GM12872 (cell line): Measurements from ENCODE around the gene PHACTR3.

ENCODE experiments used
- TF ChIP-seq, protein P1 (sequence below): IDR thresholded peaks from 3 replicates; pipeline ENCODE4 v1.5.1; 2011; ENCODE audit warnings: low read depth, mild to moderate bottlenecking, low read length, moderate library complexity; ENCODE audit not compliant: insufficient read depth

Gene PHACTR3

DNA sequence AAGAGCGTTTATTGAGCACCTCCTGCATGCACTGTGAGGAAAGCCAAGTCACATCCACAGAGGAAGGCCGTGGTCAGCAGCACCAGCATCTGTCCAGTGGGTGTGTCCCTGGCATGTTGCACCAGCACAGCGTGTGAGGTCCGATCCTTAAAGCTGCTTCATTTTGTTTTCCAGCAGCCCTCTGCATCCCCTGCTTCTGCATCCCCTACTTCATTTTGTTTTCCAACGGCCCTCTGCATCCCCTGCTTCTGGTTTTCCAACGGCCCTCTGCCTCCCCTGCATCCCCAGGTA, 181.3 kb downstream of the PHACTR3 start:
- TF ChIP-seq, protein P1, sequence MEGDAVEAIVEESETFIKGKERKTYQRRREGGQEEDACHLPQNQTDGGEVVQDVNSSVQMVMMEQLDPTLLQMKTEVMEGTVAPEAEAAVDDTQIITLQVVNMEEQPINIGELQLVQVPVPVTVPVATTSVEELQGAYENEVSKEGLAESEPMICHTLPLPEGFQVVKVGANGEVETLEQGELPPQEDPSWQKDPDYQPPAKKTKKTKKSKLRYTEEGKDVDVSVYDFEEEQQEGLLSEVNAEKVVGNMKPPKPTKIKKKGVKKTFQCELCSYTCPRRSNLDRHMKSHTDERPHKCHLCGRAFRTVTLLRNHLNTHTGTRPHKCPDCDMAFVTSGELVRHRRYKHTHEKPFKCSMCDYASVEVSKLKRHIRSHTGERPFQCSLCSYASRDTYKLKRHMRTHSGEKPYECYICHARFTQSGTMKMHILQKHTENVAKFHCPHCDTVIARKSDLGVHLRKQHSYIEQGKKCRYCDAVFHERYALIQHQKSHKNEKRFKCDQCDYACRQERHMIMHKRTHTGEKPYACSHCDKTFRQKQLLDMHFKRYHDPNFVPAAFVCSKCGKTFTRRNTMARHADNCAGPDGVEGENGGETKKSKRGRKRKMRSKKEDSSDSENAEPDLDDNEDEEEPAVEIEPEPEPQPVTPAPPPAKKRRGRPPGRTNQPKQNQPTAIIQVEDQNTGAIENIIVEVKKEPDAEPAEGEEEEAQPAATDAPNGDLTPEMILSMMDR, result no peak

DNA sequence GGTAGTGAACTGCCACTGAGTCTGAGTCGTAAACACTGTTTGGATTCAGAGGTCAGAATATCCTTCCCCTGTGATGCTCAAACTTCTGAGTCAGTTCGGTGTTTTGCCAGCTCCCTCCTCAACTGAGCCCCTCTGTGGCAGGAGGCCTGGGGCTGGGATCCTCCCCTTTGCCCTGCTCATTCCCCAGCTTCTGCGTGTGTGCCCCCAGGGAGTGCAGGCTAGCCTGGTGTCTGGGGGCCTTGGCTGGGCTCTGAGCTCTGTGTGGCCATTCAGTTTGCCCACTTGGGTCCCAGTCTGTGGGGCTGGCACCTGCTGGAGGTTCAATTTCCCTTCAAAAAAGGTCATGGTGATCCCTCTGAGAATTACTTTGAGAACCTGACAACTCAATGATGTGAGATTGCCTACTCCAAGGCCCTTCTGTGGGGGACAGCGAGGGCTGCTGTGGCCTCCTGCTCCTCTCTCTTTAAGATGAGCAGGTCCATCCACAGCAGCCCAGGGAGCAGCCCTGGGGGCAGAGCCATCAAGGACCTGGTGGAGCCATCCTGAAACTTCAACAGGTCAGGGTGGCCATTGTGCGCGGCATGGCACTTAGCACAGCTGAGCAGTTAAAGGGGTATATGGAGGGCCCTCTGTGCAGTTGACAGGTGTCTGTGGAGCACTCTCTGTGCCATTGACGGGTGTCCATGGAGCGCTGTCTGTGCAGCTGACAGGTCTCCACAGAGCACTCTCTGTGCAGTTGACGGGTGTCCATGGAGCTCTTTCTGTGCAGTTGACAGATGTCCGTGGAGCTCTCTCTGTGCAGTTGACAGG, 181.9 kb downstream of the PHACTR3 start:
- TF ChIP-seq, protein P1, result no peak

DNA sequence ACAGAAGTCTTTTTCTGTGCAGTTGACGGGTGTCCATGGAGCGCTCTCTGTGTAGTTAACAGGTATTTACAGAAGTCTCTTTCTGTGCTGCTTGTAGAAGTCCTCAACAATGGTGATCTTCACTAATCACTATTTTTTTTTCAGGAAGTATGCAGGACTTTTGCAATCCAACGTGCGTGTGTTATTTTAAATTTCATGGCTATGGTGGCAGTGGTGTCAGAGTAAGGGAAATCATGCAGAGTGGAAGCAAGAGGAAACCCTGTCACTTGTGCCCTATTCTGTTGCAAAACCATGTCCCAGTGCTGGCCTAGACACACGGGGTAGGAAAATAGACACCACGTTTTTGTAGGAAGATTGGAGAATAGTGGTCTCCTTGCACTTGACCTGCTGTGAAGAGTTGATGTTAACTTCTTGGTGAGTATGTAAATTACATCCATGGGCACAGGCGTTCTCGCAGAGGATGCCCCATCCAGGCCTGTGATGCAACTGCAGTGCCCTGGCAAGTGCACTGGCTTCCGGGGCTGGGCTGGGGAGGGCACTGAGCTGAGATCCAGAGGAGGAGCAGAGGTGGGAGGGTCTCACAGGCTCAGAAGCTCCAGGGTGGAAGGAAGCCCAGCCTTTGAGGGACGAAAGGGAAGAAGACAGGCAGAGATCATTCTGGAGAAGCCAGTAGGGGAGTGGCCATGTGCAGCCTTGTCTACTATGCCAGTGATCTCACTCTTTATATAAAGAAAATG, 182.6 kb downstream of the PHACTR3 start:
- TF ChIP-seq, protein P1, result no peak

DNA sequence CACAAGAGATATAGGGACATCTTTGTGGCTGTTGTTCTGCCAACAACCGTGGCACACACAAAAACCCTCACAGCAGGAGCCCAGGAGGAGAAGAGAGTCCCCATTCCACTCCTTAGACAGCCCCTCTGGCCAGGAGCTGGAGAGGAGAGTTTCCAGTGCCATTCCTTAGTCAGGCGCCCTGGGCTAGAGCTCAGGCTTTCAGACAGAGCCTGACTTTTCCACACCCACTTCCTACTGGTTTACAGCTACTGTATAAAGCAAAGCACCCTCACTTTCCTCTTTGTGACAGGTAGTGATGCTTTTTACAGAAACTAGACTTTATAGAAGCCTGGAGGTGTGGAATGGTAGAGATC, 183.2 kb downstream of the PHACTR3 start:
- TF ChIP-seq, protein P1, result no peak

DNA sequence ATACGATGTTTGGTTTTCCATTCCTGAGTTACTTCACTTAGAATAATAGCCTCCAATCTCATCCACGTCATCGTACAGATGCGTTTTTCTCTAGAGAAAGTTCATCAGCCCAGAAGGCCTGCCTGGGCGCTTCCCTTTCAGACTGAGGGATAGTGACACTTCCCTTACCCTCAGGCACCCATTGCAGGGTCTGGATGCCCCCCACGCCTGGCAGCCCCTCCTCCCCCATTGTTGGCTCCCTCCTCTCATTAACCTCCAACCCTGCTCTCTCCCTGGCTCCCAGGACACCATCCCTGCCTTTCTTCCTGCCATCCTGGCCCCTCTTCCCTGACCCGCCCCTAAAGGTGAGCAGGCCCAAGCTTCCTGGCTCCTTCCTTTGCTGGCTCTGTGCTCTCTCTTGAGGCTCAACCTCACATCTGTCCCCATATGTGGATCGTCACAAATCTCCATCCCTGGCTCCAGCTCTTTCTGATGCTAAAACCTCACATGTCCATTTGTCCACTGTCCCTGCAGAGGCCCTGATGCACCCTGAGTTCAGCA, 183.9 kb downstream of the PHACTR3 start:
- TF ChIP-seq, protein P1, result no peak

DNA sequence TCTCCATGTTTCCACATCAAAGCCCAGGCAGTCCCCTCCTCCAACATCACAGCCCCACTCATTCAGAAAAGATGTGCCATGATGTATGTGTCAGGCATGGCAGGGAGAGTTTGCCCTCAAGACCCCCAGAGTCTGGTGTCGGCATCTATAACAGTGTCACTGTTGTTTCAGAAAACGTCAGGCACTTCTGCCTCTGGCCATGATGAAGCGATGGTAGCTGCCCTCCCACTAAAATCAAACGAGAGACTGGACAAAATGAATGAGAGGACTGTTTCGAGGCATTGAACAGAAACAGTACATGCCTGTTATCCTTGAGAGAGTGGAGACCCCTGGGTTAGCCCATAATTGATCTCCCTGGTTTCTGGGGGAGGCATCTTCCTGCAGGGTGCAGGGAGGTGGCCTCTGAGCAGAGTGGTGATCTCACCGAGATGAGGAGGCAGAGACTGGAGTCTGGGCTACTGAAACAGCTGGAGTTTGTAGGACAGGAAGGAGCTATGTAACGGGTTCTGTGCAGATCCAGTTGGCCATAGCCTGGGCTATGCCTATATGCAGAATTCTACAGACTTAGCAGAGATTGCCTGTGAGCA, 184.6 kb downstream of the PHACTR3 start:
- TF ChIP-seq, protein P1, result no peak

DNA sequence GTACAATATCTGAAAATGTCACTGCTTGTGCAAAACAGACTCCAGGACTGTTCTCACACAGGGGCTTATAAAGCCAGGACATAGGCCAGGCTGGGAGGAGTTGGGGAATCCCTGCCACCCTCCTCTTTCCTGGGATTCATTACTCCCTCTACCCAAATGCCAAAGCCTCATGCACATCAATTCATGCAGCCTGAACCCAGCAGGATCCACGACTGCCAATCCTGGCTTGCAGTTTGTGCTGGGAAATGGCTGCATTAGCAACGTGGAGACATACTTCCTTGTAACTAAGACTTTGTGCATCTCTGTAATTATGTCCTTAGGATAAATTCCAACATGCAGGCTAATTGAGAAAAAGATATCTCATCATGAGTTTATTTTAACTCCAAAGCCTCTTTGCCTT, 185.3 kb downstream of the PHACTR3 start:
- TF ChIP-seq, protein P1, result no peak
